Brain microvascular endothelial cell (primary cell): ENCODE measurements around the gene KRT7.
"Not testable (repeated sequence)": the region's sequence is repeated elsewhere in the genome, so short reads cannot be mapped to it uniquely, and the experiment has no call there.

Experiments used
- DNase-seq: peaks from one replicate; pipeline ENCODE4 v3.0.0-alpha.2; 2020
- H3K27ac ChIP-seq: fragments of 250-450 bp; sonication (Bioruptor Pico); 2 replicates; pipeline ENCODE4 v1.5.1; 2020; ENCODE audit warnings: mild to moderate bottlenecking, moderate library complexity
- H3K27me3 ChIP-seq: fragments of 250-450 bp; sonication (Bioruptor Pico); replicated peaks from 2 replicates; pipeline ENCODE4 v1.5.1; 2020; ENCODE audit warnings: mild to moderate bottlenecking
- H3K36me3 ChIP-seq: fragments of 250-450 bp; sonication (Bioruptor Pico); replicated peaks from 2 replicates; pipeline ENCODE4 v1.5.1; 2020; ENCODE audit warnings: mild to moderate bottlenecking
- H3K4me3 ChIP-seq: 2 replicates; pipeline ENCODE4 v1.5.1; 2011; ENCODE audit warnings: low read depth, mild to moderate bottlenecking, control low read depth, low read length, moderate library complexity
- in situ Hi-C: cut with HindIII; loops from 2 replicates; pipeline ENCODE4 v1.10.0; 2017; ENCODE audit warnings: low sequenced_read_pairs, low pct_ligation_motif_present
- TF ChIP-seq, protein P1 (sequence below): IDR thresholded peaks from 2 replicates; pipeline ENCODE4 v1.5.1; 2011; ENCODE audit warnings: low read depth, mild to moderate bottlenecking, moderate library complexity, low read length, control low read depth, inconsistent platforms; ENCODE audit errors: missing control alignments

Gene KRT7

DNA sequence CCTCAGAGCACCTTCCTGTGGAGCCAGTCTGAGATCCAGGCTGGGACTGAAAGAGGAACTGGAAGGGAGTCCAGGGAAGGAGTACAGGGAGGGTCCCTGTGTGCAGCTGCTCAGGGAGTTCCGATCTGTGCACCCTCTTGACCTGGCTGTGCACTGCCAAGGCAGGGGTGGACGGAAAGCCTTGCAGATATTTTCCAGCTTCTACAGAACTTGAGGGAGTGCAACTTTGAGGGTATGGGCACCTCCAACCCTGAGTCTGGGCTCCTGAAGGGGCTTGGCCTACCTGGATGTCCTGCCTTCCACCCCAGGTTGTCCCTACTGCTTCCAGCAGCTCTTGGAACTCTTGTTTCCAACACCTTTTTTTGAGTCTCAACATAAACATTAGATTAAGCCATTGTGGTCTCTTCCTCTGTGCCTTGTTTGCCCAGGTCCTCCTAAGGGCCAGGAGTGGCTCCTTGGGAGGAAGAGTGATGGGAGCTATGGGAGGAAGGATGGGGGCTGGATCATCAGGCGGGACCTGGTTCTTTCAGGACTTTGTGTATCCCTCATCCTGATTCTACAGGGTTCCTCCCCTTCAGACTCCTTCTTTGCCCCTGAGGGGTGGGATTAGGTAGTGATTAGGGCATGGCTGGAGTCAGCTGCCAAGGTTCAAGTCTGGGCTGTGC, 3.5 kb downstream of the KRT7 start:
- Histone ChIP-seq H3K27ac (no peak overlapping the region), H3K4me3 (no peak overlapping the region), H3K36me3 (peaks cover 6% of the 10 kb centered on the region), H3K27me3 (no peaks in the 10 kb centered on the region)
- in situ Hi-C loops, result no loop called here
- no peak for DNase-seq
- TF ChIP-seq, protein P1, sequence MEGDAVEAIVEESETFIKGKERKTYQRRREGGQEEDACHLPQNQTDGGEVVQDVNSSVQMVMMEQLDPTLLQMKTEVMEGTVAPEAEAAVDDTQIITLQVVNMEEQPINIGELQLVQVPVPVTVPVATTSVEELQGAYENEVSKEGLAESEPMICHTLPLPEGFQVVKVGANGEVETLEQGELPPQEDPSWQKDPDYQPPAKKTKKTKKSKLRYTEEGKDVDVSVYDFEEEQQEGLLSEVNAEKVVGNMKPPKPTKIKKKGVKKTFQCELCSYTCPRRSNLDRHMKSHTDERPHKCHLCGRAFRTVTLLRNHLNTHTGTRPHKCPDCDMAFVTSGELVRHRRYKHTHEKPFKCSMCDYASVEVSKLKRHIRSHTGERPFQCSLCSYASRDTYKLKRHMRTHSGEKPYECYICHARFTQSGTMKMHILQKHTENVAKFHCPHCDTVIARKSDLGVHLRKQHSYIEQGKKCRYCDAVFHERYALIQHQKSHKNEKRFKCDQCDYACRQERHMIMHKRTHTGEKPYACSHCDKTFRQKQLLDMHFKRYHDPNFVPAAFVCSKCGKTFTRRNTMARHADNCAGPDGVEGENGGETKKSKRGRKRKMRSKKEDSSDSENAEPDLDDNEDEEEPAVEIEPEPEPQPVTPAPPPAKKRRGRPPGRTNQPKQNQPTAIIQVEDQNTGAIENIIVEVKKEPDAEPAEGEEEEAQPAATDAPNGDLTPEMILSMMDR, result no peak

DNA sequence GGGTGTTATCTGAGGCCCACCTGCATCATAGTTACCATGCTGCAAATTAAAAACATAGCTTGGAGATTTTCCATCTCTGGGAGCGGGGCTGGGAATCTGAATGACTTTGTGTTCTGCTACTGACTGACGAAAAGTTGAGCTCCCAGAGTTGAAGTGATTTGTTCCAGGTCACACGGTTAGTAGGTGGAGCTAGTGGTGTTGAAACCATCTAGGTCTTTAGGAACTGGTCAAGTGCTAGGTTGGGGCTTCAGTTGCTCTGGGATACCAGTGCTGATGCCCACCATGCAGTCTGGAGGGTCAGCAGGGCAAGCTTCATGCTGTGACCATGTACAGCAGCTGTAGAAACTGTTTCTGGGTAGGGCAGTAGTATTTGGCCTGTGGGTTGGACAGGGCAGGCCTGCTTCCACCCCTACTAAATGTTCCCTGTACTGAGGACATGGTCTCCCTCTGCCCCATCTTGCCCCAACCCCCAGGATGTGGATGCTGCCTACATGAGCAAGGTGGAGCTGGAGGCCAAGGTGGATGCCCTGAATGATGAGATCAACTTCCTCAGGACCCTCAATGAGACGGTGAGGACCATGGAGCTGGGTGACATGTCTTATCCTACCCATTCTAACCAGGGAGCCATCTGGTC, 5.3 kb downstream of the KRT7 start:
- in situ Hi-C loops, result no loop called here
- no peak overlapping the region for H3K4me3 ChIP-seq

DNA sequence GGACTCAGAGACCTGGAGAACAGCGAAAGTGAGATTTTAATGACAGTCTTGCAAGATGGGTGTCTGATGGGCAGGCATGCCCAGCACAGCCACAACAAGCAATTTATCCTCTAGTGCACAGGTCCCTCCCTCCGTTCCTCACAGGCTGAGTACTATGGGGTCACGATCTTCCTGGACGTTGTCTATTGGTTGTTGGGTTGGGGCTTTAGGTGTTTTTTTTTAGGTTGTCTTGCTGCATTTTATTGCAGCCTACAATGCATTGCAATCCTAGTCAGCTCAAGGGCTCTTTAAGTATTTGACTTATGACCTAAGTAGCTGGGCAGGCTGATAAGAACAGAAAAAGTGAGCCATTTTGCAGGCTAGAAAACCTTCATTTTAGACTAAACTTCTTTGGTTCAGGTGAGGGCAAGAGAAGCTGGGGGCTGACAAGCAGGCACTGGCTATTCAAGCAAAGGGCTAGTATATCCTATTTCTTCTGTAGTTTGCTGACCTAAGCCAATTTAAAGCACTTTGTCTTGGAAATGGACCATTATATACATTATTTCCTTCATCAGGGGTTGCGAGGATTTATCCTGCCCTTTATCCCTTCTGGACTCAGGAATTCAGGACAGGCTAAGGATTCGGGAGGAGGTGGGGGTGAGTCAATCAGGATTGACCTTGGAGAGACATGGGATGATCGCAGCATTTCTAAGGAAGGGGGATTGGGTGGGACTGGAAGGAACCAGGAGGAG, 6.0 kb downstream of the KRT7 start:
- TF ChIP-seq, protein P1, result no peak
- Histone ChIP-seq H3K27me3 (no peaks in the 10 kb centered on the region), H3K36me3 (peaks cover 6% of the 10 kb centered on the region), H3K4me3 (no peak overlapping the region), H3K27ac (no peak overlapping the region)
- in situ Hi-C loops, result no loop called here
- DNase-seq, result no peak

More for the DNA sequence above, 5.3 kb downstream of the KRT7 start:
- TF ChIP-seq, protein P1, result no peak
- peaks cover 6% of the 10 kb centered on the region for H3K36me3 ChIP-seq
- H3K27me3 ChIP-seq, result no peaks in the 10 kb centered on the region
- DNase-seq, result no peak
- H3K27ac ChIP-seq, result no peak overlapping the region

DNA sequence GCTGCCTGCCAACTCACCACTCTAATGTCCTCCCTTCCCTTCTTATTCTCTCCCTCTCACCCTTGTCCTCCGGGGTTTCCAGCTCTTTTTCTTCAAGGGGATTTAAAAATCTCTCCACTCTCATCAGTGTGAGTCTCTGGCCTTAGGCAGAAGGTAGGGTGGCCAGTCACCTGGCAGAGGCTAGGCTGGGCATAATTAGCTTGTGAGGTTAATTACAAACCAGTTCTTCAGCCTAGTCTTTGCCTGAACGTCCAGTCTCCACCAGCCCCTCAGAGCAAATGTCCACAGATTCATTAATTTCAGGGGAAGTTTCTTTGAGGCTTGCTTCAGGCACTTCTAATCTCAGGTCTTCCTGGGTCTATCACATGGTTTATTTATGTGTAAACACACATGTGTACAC, 6.7 kb downstream of the KRT7 start:
- no peaks in the 10 kb centered on the region for H3K27me3 ChIP-seq
- no peak for DNase-seq
- TF ChIP-seq, protein P1, result no peak
- H3K36me3 ChIP-seq, result peaks cover 6% of the 10 kb centered on the region
- in situ Hi-C loops, result no loop called here
- no peak overlapping the region for H3K4me3 ChIP-seq
- no peak overlapping the region for H3K27ac ChIP-seq

DNA sequence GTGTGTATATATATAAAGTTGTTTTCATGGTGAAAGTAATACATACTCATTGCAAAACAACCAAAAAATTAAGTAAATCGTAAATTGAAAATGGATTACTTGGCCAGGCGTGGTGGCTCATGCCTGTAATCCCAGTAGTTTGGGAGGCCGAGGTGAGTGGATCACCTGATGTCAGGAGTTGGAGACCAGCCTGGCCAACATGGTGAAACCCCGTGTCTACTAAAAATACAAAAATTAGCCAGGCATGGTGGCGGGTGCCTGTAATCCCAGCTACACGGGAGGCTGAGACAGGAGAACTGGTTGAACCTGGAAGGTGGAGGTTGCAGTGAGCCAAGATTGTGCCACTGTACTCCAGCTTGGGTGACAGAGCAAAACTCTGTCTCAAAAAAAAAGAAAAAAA, 7.2 kb downstream of the KRT7 start:
- DNase-seq, H3K4me3 ChIP-seq, H3K36me3 ChIP-seq, H3K27me3 ChIP-seq, in situ Hi-C loops, H3K27ac ChIP-seq: not testable (repeated sequence)

DNA sequence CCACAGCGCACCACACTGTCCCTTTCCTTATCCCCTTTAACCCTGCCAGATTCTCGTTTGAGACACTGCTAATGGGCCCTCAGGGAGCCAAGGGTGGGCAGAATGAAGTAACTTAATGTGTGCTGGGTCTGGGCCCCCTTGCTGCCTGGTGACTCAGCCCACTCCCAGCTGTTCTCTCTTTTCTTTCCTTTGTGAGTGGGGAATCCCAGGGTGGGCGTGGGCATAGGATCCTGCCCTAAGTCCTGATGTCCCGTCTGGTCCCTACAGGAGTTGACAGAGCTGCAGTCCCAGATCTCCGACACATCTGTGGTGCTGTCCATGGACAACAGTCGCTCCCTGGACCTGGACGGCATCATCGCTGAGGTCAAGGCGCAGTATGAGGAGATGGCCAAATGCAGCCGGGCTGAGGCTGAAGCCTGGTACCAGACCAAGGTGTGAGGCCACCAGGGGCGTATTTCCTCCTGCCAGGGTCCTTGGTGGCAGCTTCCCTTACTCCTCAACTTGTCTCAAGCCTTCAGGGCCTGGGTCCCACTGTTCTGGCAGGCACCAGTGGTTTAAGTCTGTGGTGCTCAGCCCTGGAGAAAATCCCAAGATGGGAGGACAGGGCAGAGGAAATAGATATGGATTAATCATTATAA, 8.3 kb downstream of the KRT7 start:
- no peak overlapping the region for H3K27ac ChIP-seq
- no peak for DNase-seq
- no peaks in the 10 kb centered on the region for H3K27me3 ChIP-seq
- TF ChIP-seq, protein P1, result no peak
- no peak overlapping the region for H3K4me3 ChIP-seq
- in situ Hi-C loops, result no loop called here
- peaks cover 6% of the 10 kb centered on the region for H3K36me3 ChIP-seq
